HepG2 (cell line): ENCODE data around the gene SIRT5. TPM values are rescaled to one million over a fixed set of nuclear protein-coding genes. Genes with fewer than 3 reads are reported as not detected.

Experiments
- ATF2 ChIP-seq: sonication (generic); formaldehyde crosslinking; IDR thresholded peaks from 2 replicates; pipeline ENCODE4 v1.4.0; 2020; ENCODE audit warnings: missing genetic modification reagents
- ATF3 ChIP-seq: sonication (generic); formaldehyde crosslinking; IDR thresholded peaks from 2 replicates; pipeline ENCODE4 v1.4.0; 2020; ENCODE audit warnings: missing genetic modification reagents
- CBFB ChIP-seq: sonication (generic); formaldehyde crosslinking; IDR thresholded peaks from 2 replicates; pipeline ENCODE4 v1.4.0; 2020; ENCODE audit warnings: missing genetic modification reagents
- CEBPB ChIP-seq: IDR thresholded peaks from 2 replicates; pipeline ENCODE4 v1.6.1; 2011; ENCODE audit warnings: low read depth, low read length, improper control_type of control experiment, borderline replicate concordance
- CENPX ChIP-seq: sonication (generic); formaldehyde crosslinking; IDR thresholded peaks from 2 replicates; pipeline ENCODE4 v1.9.0; 2021; ENCODE audit warnings: mild to moderate bottlenecking, missing genetic modification reagents, moderate library complexity
- DR1 ChIP-seq: sonication (generic); formaldehyde crosslinking; IDR thresholded peaks from 2 replicates; pipeline ENCODE4 v1.8.0; 2021; ENCODE audit warnings: mild to moderate bottlenecking, missing genetic modification reagents, inconsistent platforms
- FOXM1 ChIP-seq: sonication (generic); formaldehyde crosslinking; IDR thresholded peaks from 2 replicates; pipeline ENCODE4 v1.5.0; 2020; ENCODE audit warnings: missing genetic modification reagents
- HIC2 ChIP-seq: sonication (generic); formaldehyde crosslinking; IDR thresholded peaks from 2 replicates; pipeline ENCODE4 v1.9.0; 2022; ENCODE audit warnings: low read depth, missing genetic modification reagents
- HNRNPH1 ChIP-seq: fragments of 200-400 bp; formaldehyde crosslinking; optimal IDR thresholded peaks from 2 replicates; pipeline ENCODE3; 2017; ENCODE audit warnings: mild to moderate bottlenecking, low read depth, low read length
- IRF9 ChIP-seq: sonication (generic); formaldehyde crosslinking; IDR thresholded peaks from 2 replicates; pipeline ENCODE4 v1.8.0; 2022; ENCODE audit warnings: missing genetic modification reagents, mild to moderate bottlenecking, borderline replicate concordance
- NONO ChIP-seq, 2 experiments: fragments of 450-650 bp in 1 of 2; sonication (generic) in 1 of 2; formaldehyde crosslinking in 1 of 2; IDR thresholded peaks in 1 of 2; conservative IDR thresholded peaks in 1 of 2; 2 replicates each; pipeline versions ENCODE4 v1.6.1 to v1.8.0; 2017 to 2022; ENCODE audit warnings: mild to moderate bottlenecking in 1 of 2, missing genetic modification reagents in 1 of 2, moderate library complexity in 1 of 2
- PHF5A ChIP-seq: IDR thresholded peaks from one replicate; pipeline ENCODE4 v1.6.1; 2018; ENCODE audit warnings: low read depth, missing genetic modification reagents; ENCODE audit not compliant: unreplicated experiment
- RFXAP ChIP-seq: sonication (generic); formaldehyde crosslinking; IDR thresholded peaks from 2 replicates; pipeline ENCODE4 v1.4.0; 2020; ENCODE audit warnings: missing genetic modification reagents, borderline replicate concordance
- ZBTB21 ChIP-seq: sonication (generic); formaldehyde crosslinking; IDR thresholded peaks from 2 replicates; pipeline ENCODE4 v1.4.0; 2020; ENCODE audit warnings: missing genetic modification reagents
- ZFP62 ChIP-seq: sonication (generic); formaldehyde crosslinking; IDR thresholded peaks from 2 replicates; pipeline ENCODE4 v1.4.0; 2020; ENCODE audit warnings: missing genetic modification reagents
- ZFP91 ChIP-seq: sonication (generic); formaldehyde crosslinking; IDR thresholded peaks from 2 replicates; pipeline ENCODE4 v1.9.0; 2022; ENCODE audit warnings: missing genetic modification reagents, mild to moderate bottlenecking, borderline replicate concordance
- ZKSCAN8 ChIP-seq: IDR thresholded peaks from 2 replicates; pipeline ENCODE4 v1.6.1; 2016; ENCODE audit warnings: borderline replicate concordance, missing genetic modification reagents, missing compliant biosample characterization
- ZNF263 ChIP-seq: sonication (generic); formaldehyde crosslinking; IDR thresholded peaks from 2 replicates; pipeline ENCODE4 v1.4.0; 2020; ENCODE audit warnings: missing genetic modification reagents
- ZNF326 ChIP-seq: sonication (generic); formaldehyde crosslinking; IDR thresholded peaks from 2 replicates; pipeline ENCODE4 v1.4.0; 2020; ENCODE audit warnings: missing genetic modification reagents, borderline replicate concordance
- ZNF335 ChIP-seq: sonication (generic); formaldehyde crosslinking; IDR thresholded peaks from 2 replicates; pipeline ENCODE4 v1.4.0; 2020; ENCODE audit warnings: missing genetic modification reagents
- ZNF446 ChIP-seq: sonication (generic); formaldehyde crosslinking; IDR thresholded peaks from 2 replicates; pipeline ENCODE4 v1.5.0; 2020; ENCODE audit warnings: mild to moderate bottlenecking, missing genetic modification reagents
- ZNF558 ChIP-seq: sonication (generic); formaldehyde crosslinking; IDR thresholded peaks from 2 replicates; pipeline ENCODE4 v1.9.0; 2022; ENCODE audit warnings: mild to moderate bottlenecking, missing genetic modification reagents, borderline replicate concordance
- polyA plus RNA-seq, 8 experiments: library from polyadenylated mRNA; depleted of rRNA in 3 of 8; stranded (reverse) in 7 of 8; unstranded in 1 of 8; fragments of >200 nt; fragmentation: Illumina TruSeq in 4 of 8; extraction: Trizol in 4 of 8; gene quantifications; 2 replicates each; pipeline versions ENCODE4 v1.2.1 to v1.2.3, GENCODE V29; 2011 to 2016; ENCODE audit warnings: low read depth in 4 of 8, missing spikeins in 1 of 8, mixed read lengths in 1 of 8; ENCODE audit not compliant: insufficient read depth in 1 of 8
- total RNA-seq, 5 experiments: library from RNA; depleted of rRNA; stranded (reverse); fragments of >200 nt; fragmentation: Illumina TruSeq; extraction: Trizol; gene quantifications; 2 replicates each; pipeline ENCODE4 v1.2.3, GENCODE V29; 2016; ENCODE audit warnings: low read depth in 1 of 5

Gene SIRT5
- total and polyA plus RNA-seq, 2 of the 13 experiments (the other 11 are each of a cell fraction or from before 2014, with no cell fraction given), result 14.1 to 16.6 TPM

GRCh38 chr6:13614926-13615791, 40.8 kb downstream of the SIRT5 start, which contains the start of gene NOL7 (continued):
- peak; percentile 38; the same call in 1 of the 2 replicates for TF ChIP-seq HIC2
- TF ChIP-seq RFXAP, result peak; percentile 94; the same call in 1 of the 2 replicates
- TF ChIP-seq CENPX, result no peak
- peak; percentile 98 for TF ChIP-seq ZFP91 (CRISPR knock-in tag)
- peak; percentile 97 for TF ChIP-seq DR1 (CRISPR knock-in tag)
- TF ChIP-seq ZNF446 (CRISPR knock-in tag), result peak; percentile 91
- TF ChIP-seq ZNF558 (CRISPR knock-in tag), result peak; percentile 96; the same call in 1 of the 2 replicates
- TF ChIP-seq ATF2 (CRISPR knock-in tag), result peak; percentile 96
- no peak for TF ChIP-seq ZFP62
- peak; percentile 94 for TF ChIP-seq ZNF335 (CRISPR knock-in tag)
- TF ChIP-seq ZKSCAN8 (CRISPR knock-in tag), result peak; percentile 94
- TF ChIP-seq ZBTB21 (CRISPR knock-in tag), result no peak
- peak; percentile 93 for TF ChIP-seq PHF5A (CRISPR knock-in tag)
- no peak for TF ChIP-seq NONO (IDR thresholded peaks at IDR 0.05)
- peak; percentile 100 for TF ChIP-seq NONO (CRISPR knock-in tag; conservative IDR thresholded peaks at IDR 0.05)
- peak; percentile 98 for TF ChIP-seq CBFB (CRISPR knock-in tag)
- TF ChIP-seq CEBPB, result no peak
- peak; percentile 35 for TF ChIP-seq ZNF326 (CRISPR knock-in tag)
- no peak; the same call in none of the 2 replicates for TF ChIP-seq ATF3
- TF ChIP-seq FOXM1 (CRISPR knock-in tag), result 0 out of 2 replicates have a peak, but pooled peaks have one; percentile 29
- TF ChIP-seq ZNF263 (CRISPR knock-in tag), result peak; percentile 79
- TF ChIP-seq IRF9 (CRISPR knock-in tag), result peak; percentile 98
- TF ChIP-seq HNRNPH1, result no peak
